OCI-LY1 (cell line): ENCODE data around the gene MAGEB1.

Source experiments
- H2AFZ ChIP-seq: fragments of 200-600 bp; sonication (generic), shearing (Covaris generic); 2 replicates; pipeline ENCODE4 v1.6.0; 2014; ENCODE audit warnings: antibody characterized with exemption, mild to moderate bottlenecking, low read length
- H3F3A ChIP-seq: fragments of 200-600 bp; sonication (generic), shearing (Covaris generic); 2 replicates; pipeline ENCODE4 v1.6.0; 2014; ENCODE audit warnings: mild to moderate bottlenecking, antibody characterized with exemption, low read length, moderate library complexity; ENCODE audit not compliant: insufficient read depth
- H3K27ac ChIP-seq: fragments of 200-600 bp; sonication (generic); 2 replicates; pipeline ENCODE4 v1.5.1; 2014; ENCODE audit warnings: low read length, mixed run types, mild to moderate bottlenecking, low read depth; ENCODE audit not compliant: poor library complexity, severe bottlenecking
- H3K27me3 ChIP-seq: fragments of 200-600 bp; sonication (generic); 2 replicates; pipeline ENCODE4 v1.6.0; 2014; ENCODE audit warnings: antibody characterized with exemption, mild to moderate bottlenecking, low read length, moderate library complexity; ENCODE audit not compliant: insufficient read depth
- H3K36me3 ChIP-seq: fragments of 200-600 bp; sonication (generic); 2 replicates; pipeline ENCODE4 v1.6.1; 2014; ENCODE audit warnings: mild to moderate bottlenecking, antibody characterized with exemption, low read length, moderate library complexity, mixed read lengths; ENCODE audit not compliant: insufficient read depth
- H3K4me1 ChIP-seq: fragments of 200-600 bp; sonication (generic); 2 replicates; pipeline ENCODE4 v1.5.1; 2014; ENCODE audit warnings: mild to moderate bottlenecking, low read length, moderate library complexity; ENCODE audit not compliant: insufficient read depth, severe bottlenecking
- H3K4me2 ChIP-seq: fragments of 200-600 bp; sonication (generic), shearing (Covaris generic); 2 replicates; pipeline ENCODE4 v1.6.1; 2014; ENCODE audit warnings: low read length
- H3K4me3 ChIP-seq: fragments of 200-600 bp; sonication (generic); 2 replicates; pipeline ENCODE4 v1.5.1; 2014; ENCODE audit warnings: low read length, low read depth, mild to moderate bottlenecking, mixed read lengths; ENCODE audit not compliant: poor library complexity, severe bottlenecking
- H3K79me2 ChIP-seq: fragments of 200-600 bp; shearing (Covaris generic); 2 replicates; pipeline ENCODE4 v1.6.1; 2016; ENCODE audit warnings: mixed run types, low read length, mixed read lengths; ENCODE audit not compliant: insufficient read depth
- H3K9ac ChIP-seq: fragments of 200-600 bp; sonication (generic), shearing (Covaris generic); 2 replicates; pipeline ENCODE4 v1.6.1; 2014; ENCODE audit warnings: mild to moderate bottlenecking, low read length, mixed read lengths
- H3K9me2 ChIP-seq: fragments of 200-600 bp; sonication (generic), shearing (Covaris generic); 2 replicates; pipeline ENCODE4 v1.6.1; 2014; ENCODE audit warnings: low read depth, mild to moderate bottlenecking, low read length, mixed read lengths
- H3K9me3 ChIP-seq: fragments of 200-600 bp; shearing (Covaris generic); 2 replicates; pipeline ENCODE4 v1.6.1; 2014; ENCODE audit warnings: low read length, mixed read lengths
- H4K20me1 ChIP-seq: fragments of 200-600 bp; sonication (generic), shearing (Covaris generic); 2 replicates; pipeline ENCODE4 v1.6.0; 2016; ENCODE audit warnings: mild to moderate bottlenecking, low read length; ENCODE audit not compliant: insufficient read depth
- EZH2 ChIP-seq: fragments of 200-600 bp; sonication (generic), shearing (Covaris generic); IDR thresholded peaks from 2 replicates; pipeline ENCODE4 v1.8.0; 2017; ENCODE audit warnings: borderline replicate concordance, mixed run types, mild to moderate bottlenecking, antibody characterized with exemption, low read length, moderate library complexity, mixed read lengths
- TF ChIP-seq, protein P1 (sequence below): fragments of 200-600 bp; sonication (generic), shearing (Covaris generic); IDR thresholded peaks from 2 replicates; pipeline ENCODE4 v1.5.1; 2017; ENCODE audit warnings: mild to moderate bottlenecking, antibody characterized with exemption, low read length, moderate library complexity, mixed read lengths

The MAGEB1 gene

DNA sequence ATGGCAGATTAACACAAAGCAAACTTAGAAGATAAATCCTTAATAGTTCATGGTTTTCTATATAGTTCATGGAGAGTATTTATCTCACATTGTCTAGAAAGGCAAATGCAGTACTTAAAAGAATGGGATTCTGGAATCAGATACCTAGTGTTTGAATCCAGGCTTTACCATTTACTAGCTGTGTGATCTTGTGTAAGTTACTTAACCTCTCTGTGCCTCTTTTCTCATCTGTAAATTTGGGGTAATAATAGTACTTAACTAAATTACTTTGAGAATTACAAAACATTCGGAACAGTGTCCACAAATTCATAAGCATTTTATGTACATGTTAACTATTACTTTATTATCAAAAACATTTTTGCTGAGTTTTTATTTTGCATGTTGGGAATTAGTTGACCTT lies 15.8 kb downstream of the MAGEB1 start:
- no peaks in the 10 kb centered on the region for H4K20me1 ChIP-seq
- H3K79me2 ChIP-seq = no peaks in the 10 kb centered on the region
- no peak overlapping the region for H3K4me3 ChIP-seq
- H3K9me2 ChIP-seq = no peaks in the 10 kb centered on the region
- no peaks in the 10 kb centered on the region for H3F3A ChIP-seq
- TF ChIP-seq EZH2 = no peak
- TF ChIP-seq, protein P1, sequence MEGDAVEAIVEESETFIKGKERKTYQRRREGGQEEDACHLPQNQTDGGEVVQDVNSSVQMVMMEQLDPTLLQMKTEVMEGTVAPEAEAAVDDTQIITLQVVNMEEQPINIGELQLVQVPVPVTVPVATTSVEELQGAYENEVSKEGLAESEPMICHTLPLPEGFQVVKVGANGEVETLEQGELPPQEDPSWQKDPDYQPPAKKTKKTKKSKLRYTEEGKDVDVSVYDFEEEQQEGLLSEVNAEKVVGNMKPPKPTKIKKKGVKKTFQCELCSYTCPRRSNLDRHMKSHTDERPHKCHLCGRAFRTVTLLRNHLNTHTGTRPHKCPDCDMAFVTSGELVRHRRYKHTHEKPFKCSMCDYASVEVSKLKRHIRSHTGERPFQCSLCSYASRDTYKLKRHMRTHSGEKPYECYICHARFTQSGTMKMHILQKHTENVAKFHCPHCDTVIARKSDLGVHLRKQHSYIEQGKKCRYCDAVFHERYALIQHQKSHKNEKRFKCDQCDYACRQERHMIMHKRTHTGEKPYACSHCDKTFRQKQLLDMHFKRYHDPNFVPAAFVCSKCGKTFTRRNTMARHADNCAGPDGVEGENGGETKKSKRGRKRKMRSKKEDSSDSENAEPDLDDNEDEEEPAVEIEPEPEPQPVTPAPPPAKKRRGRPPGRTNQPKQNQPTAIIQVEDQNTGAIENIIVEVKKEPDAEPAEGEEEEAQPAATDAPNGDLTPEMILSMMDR = no peak
- no peak overlapping the region for H3K4me2 ChIP-seq
- no peaks in the 10 kb centered on the region for H3K36me3 ChIP-seq
- H3K27me3 ChIP-seq = no peaks in the 10 kb centered on the region
- no peak overlapping the region for H3K27ac ChIP-seq
- no peaks in the 10 kb centered on the region for H3K4me1 ChIP-seq
- no peak overlapping the region for H2AFZ ChIP-seq
- H3K9ac ChIP-seq = no peak overlapping the region
- no peaks in the 10 kb centered on the region for H3K9me3 ChIP-seq

DNA sequence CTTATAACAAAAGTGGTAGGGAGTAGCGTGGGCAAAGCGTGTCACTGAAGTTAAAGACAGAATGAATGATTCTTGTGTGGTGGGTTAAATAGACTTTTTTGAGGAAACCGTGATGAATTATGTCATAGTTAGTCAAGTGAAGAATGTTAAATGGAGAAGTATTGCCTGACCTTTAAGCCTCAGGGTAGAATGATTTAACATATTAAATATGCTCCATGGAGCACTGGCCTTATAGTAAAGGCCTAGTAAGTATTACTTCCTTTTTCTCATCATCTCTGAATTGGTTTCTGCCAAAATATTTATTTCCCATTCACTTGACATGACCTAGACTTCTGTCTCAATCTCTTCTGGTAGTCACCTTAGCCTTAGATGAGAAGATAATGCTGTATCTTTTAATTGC lies 23.7 kb downstream of the MAGEB1 start:
- Histone ChIP-seq H3F3A (no peaks in the 10 kb centered on the region), H3K4me1 (no peaks in the 10 kb centered on the region), H3K79me2 (no peaks in the 10 kb centered on the region), H3K36me3 (no peaks in the 10 kb centered on the region), H4K20me1 (no peaks in the 10 kb centered on the region), H3K4me3 (no peak overlapping the region), H3K27me3 (no peaks in the 10 kb centered on the region), H3K4me2 (no peak overlapping the region), H3K9ac (no peak overlapping the region), H3K27ac (no peak overlapping the region), H3K9me3 (no peaks in the 10 kb centered on the region), H3K9me2 (no peaks in the 10 kb centered on the region), H2AFZ (no peak overlapping the region)
- no peak for TF ChIP-seq EZH2
- TF ChIP-seq, protein P1 = no peak

- Histone ChIP-seq H4K20me1 (no peaks in the 10 kb centered on the region), H3K9me3 (no peaks in the 10 kb centered on the region), H3K4me1 (no peaks in the 10 kb centered on the region), H3K9ac (no peak overlapping the region), H3K79me2 (no peaks in the 10 kb centered on the region), H3K36me3 (no peaks in the 10 kb centered on the region), H3K4me3 (no peak overlapping the region), H3F3A (no peaks in the 10 kb centered on the region), H3K4me2 (no peak overlapping the region), H3K27ac (no peak overlapping the region), H3K9me2 (no peaks in the 10 kb centered on the region), H3K27me3 (no peaks in the 10 kb centered on the region), H2AFZ (no peak overlapping the region)
- TF ChIP-seq, protein P1 = peak; percentile 21; the same call in 1 of the 2 replicates
- TF ChIP-seq EZH2 = no peak
Observed at GRCh38 chrX:30275498-30275897, 28.6 kb downstream of the MAGEB1 start.
